ENCODE data around the gene NR6A1.

- no peak for TF ChIP-seq JUN (CRISPR knock-in tag; IDR thresholded peaks at IDR 0.05)
- TF ChIP-seq CTCF (IDR thresholded peaks at IDR 0.05): no peak
- no peak for TF ChIP-seq ESRRA (CRISPR knock-in tag; IDR thresholded peaks at IDR 0.05; ENCODE audit: borderline replicate concordance)
- no peak for TF ChIP-seq TEAD1 (CRISPR knock-in tag; IDR thresholded peaks at IDR 0.05)
- TF ChIP-seq MYBL2 (CRISPR knock-in tag; IDR thresholded peaks at IDR 0.05): no peak
Measured at GRCh38 chr9:124485936-124486335, 285.2 kb downstream of the NR6A1 start.

All from WTC11 (cell line).